HG02938 (cell line): ENCODE measurements around the gene PRKCD.
A peak's percentile ranks its signal among the peaks of the same experiment; 100 is the strongest.

ENCODE experiments used
- ATAC-seq: cut with Tn5 transposase; IDR thresholded peaks from one replicate; pipeline ENCODE4 v1.9.1; 2021; ENCODE audit warnings: mild to moderate bottlenecking, moderate library complexity; ENCODE audit not compliant: unreplicated experiment

Gene PRKCD

DNA sequence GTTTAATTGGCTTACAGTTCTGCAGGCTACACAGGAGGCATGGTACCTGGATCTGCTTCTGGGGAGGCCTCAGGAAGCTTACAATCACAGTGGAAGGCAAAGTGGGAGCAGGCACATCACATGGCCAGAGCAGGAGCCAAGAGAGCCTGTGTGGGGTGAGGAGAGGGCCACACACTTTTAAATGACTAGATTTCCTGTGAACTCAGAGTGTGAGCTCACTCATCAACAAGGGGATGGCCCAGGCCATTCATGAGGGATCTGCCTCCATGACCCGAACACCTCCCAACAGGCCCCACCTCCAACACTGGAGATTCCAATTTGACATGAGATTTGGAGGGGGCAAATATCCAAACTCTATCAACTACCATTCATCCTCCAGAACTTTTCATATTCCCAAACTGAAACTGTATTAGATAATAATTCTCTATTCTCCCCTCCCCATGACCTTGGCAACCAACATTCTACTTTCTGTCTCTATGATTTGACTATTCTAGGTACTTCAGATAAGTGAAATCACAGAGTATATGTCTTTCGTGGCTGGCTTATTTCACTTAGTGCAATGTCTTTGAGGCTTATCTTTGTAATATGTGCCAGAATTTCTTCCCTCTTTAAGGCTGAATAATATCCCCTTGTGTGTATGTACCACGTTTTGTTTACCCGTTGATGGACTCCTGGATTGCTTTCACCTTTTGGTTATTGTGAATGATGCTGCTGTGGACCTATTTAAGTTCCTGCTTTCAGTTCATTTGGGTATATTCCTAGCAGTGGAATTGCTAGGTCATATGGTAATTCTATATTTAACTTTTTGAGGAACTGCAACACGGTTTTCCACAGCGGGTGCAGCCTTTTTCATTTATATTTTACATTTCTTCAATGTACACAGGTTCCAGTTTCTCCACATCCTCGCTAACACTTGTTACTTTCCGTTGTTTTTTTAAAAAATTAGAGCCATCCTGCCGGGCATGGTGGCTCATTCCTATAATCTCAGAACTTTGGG lies 51.0 kb downstream of the PRKCD start:
- ATAC-seq, result no peak

DNA sequence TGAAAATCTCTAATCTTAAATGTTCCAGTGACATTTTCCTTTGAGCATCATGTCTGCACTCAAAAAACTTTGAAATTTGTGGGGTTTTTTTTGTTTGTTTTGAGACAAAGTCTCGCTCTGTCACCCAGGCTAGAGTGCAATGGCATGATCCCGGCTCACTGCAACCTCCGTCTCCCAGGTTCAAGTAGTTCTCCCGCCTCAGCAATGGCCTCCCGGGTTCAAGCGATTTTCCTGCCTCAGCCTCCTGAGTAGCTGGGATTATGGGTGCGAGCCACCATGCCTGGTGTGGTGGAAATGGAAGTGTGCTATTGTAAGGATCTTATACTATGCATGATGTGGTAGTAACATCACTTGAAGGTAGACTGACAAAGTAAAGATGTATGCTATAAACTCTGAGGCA lies 52.3 kb downstream of the PRKCD start:
- no peak for ATAC-seq

DNA sequence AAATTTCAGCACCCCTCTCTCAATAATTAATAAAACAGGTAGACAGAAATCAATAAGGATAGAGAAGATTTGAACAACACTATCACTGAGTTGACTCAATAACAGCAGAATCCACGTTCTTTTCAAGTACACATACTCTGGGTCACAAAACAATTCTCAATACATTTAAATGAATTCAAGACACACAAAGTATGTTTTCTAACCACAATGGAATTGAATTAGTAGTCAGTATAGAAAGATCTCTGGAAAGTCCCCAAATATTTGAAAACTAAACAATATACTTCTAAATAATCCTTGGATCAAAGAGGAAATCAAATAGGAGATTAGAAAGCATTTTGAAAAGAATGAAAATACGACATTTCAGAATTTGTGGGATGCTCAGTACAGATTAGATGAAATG lies 54.8 kb downstream of the PRKCD start:
- ATAC-seq, result no peak

DNA sequence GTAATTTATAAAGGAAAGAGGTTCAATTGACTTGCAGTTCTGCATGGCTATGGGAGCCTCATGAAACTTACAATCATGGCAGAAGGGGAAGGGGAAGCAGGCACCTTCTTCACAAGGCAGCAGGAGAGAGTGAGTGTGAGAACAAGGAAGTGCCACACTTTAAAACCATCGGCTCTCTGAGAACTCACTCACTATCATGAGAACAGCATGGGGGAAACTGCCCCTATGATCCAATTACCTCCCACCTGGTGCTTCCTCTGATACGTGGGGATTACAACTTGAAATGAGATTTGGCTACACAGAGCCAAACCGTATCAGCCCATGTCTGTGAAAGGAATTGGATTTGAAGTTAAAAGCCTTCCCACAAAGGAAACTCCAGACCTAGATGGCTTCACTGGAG lies 55.7 kb downstream of the PRKCD start:
- no peak for ATAC-seq

DNA sequence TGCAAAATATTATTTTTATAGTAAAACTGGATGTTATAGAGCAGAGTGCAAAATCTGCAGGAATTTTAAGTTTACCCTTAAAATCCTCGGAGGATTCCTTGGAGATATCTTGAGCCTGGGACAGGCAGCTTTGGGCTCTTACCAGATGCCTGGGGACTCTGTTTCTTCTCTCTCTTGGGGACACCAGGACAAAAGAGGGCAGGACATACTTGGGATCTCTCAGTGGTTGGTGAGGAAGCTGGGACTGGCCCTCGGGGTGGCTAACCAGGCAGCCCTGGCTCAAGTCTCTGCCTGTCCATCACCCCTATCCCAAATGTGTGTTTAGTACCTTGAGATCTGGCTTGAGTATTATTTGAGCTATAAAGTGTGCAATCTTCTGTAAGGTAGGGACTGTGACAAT lies 56.2 kb downstream of the PRKCD start:
- no peak for ATAC-seq

DNA sequence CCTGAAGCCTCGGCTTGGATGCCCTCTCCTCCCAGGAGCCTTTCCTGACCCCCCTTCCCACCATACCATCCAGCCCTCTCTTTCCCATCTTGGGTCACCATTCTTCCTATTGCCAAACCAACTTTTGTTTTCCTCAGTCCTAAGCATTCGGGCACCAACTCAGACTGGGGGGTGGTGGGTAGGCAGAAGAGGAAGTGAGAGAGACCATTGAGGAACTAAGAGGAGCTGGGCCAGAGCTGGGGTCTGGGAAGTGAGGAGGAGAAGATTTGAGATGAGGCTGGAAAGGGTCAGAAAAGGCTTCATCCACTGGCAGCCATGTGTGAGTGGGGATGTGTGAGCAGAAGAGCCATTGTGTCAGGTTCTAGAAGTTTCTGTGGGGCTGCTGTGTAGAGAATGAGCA lies 57.1 kb downstream of the PRKCD start:
- ATAC-seq, result no peak

DNA sequence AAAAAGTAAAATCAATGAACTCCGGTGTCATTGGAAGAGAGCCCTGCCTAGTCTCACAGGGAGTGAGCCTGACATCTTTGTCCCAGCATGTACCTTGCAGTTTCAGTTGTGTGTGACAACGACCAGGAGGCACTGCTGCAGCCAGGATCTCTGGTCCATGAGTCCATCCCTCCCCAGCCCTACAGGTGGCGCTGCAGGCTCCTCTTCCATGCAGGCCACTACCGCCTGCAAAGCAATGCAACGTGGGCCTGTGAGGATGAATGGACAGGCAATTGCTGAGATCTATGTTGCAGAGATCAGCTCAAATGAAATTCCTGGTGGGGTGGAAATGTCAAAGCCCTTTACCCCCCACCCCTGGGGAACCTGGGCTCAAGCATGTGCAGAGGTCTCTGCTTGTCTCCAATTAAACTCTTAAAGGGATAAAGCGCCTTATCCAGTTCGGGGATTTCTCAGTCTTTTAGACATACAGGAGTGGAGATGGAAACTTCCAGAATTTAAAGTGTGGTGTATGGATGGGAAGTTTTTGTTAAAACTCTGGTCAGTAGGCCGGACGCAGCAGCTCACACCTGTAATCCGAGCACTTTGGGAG lies 59.0 kb downstream of the PRKCD start:
- peak; percentile 64 for ATAC-seq

DNA sequence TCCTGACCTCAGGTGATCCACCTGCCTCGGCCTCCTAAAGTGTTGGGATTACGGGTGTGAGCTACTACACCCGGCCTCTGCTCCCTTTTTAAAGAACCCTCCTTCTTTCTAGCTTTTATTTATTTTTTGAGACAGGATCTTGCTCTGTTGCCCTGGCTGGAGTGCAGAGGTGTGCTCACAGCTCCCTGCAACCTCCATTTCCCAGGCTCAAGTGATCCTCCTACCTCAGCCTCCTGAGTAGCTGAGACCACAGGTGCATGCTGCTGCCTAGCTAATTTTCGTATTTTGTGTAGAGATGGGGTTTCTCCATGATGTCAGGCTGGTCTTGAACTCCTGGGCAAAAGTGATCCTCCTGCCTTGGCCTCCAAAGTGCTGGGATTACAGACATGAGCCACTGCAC lies 60.3 kb downstream of the PRKCD start:
- no peak for ATAC-seq

DNA sequence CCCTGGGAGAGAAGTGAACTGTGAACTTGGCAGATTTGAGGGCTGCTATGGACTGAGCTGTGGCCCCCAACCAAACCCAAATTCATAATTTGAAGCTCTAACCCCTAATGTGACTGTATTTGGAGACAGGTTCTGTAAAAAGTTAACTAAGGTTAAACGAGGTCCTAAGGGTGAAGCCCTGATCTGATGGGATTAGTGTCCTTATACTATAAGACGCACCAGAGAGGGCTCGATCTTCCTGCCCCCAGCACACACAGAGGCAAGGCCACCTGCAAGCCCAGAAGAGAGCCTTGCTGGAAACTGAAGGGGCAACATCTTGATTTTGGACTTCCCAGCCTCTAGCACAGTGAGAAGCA lies 60.8 kb downstream of the PRKCD start:
- ATAC-seq, result no peak

DNA sequence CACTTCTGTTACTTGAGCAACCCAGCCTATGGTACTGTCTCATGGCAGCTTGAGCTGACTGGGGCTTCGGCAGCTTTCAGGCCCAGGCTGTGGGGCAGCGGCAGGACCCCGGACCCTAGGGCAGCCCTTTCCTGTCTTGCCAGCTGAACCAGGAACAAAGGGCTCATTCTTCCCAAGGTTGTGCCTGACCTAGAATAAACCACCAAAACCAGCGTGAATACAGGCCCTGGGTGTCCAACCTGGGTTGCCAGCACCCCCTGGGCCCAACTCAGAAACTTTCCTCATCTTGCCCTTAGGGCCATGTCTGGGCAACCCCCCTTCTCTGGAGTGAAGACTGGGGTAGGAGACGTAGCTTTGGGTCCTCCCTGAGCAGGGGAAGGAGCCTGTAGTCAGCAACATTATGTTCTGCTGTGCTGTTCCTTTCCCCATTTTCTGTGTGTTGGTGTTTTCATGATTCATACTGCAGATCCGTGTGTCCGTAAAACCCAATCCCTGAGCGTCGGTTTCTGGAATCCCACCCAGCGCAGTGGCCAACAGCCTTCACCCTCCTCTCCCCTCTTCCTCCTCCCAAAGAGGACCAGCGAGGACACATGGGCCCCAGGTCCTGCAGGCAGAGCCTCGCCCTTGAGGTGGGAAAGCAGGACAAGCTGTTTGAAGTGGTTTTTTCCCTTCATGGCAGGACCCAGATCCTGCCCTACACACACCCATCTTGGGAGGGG lies 61.3 kb downstream of the PRKCD start:
- no peak for ATAC-seq

DNA sequence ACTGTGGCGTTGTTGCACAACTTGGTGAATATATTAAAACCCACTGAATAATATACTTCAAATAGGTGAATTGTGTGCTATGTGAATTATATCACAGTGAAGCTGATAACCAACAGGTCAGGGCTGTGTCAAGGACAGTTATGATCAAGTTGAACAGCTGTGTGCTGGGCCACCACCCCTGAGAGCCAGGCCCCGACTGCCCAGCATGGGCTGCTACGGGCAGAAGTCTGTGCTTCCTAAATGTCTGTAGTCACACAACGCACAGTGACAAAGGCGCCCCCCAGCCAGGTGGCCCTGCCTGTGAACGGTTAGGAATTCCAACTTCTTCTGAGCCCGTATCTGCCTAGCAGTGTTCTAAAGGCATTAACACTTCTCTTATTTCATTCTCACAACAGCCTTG lies 62.0 kb downstream of the PRKCD start:
- ATAC-seq, result no peak

DNA sequence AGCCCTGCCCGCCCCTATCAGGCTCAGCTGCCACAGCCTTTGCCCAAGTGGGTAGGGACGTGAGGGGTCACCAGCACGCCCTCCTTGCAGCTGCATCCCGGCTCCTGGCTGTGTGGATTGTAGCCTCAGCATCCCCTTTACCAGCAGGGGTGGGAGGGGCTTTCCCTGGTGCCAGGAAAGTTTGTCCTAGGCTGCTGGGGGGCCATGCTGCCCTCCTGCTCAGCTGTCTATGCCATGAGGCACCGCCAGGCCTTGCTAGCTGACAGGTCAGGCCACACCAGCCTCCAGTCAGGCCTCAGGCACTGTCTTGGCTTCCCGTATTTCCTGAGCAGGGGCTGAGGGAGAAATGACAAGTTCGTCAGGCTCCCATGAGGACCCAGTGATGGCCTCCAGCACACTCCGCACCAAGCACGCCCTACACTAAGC lies 62.5 kb downstream of the PRKCD start:
- ATAC-seq, result no peak

DNA sequence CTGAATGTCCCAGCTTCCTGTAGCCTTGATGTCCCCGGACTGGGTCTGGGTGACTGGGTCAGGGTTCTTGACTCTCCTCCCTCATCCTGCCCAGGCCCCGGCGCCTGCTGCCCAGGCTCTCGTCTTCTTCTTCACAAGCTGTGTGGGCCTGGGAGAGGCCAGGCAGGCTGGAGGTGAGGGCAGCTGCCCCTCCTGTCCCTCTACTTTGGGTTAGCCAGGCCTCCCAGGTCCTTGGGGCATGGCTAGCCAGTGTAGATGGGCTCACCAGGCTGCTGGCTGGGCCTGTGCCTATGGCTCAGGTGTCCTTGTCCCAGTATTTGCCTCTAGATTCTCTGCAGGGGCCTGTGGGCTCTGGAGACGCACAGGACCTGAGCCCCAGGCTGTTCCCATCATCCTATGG lies 63.0 kb downstream of the PRKCD start:
- no peak for ATAC-seq

DNA sequence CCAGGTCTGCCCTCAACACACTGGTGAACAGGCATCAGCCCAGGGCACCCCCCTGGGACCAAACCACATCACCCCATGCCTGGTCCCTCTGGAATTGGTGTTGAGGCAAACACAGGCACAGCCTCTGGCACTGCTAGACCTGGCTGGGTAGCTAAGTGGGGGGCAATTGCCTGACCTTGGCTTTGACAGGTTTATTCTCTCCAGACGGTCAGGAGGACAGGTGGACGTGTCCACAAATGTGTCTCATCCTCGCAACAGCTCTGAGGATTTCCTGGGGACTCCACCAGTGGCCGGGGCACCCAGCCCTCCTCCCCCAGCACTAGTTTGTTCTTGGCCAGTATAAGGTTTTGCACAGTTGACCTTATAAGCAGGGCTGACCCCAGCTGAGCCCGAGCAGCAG lies 63.5 kb downstream of the PRKCD start:
- ATAC-seq, result no peak

DNA sequence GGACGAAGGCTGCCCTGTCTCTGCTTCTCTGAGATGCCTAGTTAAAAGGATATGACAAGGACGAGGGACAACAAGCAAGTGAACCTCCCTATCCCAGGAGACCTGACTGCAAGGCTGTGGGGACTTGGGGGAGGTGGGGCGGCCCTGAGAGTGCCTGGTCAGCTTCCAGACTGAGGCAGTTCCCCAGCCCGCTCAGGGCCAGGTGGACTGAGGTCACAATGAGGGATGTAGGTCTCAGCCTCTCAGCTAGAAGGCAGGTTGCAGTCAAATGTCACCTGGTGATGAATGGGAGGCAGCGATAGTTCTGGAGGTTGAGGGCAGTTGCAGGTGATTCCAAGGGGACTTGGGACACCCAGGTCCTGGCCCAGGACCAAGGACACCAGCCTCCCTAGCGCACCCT lies 64.2 kb downstream of the PRKCD start:
- ATAC-seq, result no peak

DNA sequence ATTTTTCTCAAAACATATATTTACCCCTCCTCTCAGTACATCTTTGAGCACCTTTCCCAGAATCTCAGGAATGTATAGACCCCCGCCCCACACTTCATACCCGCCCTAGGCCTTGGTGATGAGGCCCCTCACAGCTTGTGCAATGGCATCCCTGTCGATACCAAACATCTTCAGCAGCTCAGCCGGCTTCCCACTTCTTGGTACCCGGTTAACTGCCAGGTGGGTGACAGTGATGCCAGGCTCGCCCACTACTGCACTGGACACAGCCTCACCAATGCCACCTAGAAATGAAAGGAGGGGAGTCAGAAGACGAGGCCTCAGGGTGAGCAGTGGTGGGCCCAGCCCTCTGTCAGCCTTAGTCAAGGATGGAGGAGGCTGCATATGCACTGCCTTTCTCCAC lies 64.6 kb downstream of the PRKCD start:
- no peak for ATAC-seq

DNA sequence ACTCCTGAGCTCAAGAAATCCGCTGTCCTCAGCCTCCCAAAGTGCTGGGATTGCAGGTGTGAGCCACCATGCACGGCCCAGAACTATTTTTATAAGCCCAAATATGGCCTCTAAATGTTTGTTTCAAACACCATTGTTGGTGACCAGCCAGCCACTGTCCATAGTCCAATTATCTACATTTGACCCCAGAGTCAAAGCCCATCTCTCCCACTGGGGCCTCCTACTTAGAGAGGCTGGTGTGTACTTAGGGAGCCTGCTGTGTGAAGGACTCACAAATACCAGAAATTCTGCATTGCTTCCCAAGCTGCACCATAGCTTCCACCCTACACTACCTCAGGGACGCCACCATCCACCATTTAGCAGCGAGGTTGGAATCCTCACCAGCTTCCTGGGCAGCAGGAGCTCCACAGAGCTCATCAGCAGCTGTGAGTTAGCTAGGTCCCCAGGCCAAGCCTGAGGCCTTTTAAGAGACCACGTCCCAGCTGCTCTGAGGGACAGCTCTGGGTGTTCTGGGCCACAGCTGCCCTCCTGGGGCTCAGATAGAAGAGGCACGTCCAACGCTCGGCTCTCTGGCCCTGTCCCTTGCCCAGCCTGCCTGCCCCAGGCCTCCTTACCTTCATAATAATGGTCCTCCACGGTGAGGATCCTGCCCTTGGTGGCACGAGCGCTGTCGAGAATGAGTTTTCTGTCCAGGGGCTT lies 65.3 kb downstream of the PRKCD start:
- ATAC-seq, result no peak

DNA sequence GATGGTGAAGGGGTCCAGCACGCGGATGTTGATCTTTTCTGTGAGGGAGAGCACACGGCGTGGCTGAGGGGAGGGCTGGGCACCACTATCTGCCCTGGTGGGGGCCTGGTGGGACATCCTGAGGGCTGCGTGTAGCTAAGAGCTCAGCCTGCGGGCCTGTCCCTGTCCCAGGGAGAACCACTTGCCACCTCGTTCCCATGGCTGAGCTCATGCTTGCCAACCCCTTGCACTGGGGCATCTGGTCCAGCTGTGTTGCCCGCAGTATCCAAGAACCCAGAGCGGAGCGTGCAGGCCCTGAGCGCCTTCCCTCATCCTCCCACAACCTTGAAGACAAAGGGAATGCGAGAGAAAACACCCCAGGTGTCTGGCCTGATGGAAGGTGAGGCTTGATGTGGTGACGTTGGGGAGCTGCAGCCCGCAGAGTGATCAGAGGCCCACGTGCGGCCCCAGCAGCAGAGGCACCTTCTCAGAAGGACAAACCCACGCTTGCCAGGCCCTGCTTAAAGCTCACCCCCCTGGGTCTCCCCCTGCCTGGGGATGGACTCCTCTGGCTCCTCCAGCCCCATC lies 65.9 kb downstream of the PRKCD start:
- no peak for ATAC-seq

DNA sequence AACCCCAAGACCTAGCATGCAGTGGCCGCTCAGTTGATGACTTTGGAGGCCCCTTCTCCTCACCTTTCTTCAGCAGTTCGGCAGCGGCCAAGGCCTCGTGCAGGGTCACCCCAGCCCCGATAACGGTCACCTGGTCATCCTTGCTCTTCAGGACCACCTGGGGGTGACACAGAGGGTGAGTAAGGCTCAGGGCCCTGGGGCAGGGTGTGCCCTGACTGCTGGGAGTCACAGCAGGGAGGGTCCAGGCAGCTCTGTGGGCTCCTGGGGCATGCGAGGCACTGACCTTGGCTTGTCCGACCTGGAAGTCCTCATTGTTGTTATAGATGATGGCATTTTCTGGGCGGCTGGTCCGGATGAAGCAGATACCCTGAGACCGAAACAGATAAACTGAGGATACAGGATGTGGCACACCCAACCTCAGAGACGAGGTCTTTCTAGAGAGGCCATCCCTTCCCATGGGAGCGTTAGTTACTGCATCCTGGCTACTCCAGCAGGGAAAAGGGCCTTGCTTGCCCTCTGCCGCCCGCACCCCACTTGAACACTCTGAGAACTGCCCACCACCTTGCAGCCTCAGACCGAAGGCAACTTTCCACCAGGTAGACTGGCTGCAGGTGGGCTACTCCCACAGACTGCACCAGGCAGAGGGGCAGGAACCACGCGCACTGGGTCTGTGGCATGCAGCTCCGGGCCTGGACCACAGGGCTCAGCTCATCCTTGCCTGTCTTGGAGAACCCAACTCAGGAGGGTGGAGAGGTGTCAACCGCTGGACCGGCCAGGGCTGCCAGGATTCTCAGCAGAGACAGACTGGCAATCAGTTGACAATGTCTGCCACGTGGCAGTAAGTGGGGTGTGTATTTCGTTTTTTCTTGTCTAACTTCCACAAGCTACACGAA lies 67.2 kb downstream of the PRKCD start:
- ATAC-seq, result no peak

DNA sequence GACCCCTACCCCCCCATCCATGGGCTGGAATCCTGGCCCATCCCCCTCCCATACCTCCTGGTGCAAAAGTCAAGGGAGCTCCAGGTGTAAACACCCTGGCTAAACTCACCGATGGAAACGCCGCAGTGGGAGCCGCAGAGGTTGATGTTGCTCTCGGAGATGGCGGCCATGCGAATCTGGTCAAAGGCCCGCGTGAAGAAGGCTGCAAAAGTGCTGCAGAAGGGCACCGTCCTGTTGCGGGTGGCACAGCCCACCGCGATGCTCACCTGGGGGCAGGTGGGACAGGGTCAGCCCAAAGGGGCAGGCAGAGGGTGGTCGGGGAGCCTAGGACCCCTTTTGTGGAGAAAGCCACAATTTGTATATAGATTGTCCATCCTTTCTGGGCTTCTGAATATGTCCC lies 68.2 kb downstream of the PRKCD start:
- ATAC-seq, result no peak
